Neural progenitor cell (in vitro differentiated cells): ENCODE data around the gene COL24A1. TPM values are rescaled to one million over a fixed set of nuclear protein-coding genes. Genes with fewer than 3 reads are reported as not detected.

Source experiments
- DNase-seq: peaks from one replicate; pipeline ENCODE4 v3.0.0-alpha.2; 2016; ENCODE audit warnings: low spot score
- H2AFZ ChIP-seq: fragments of 200-600 bp; sonication (generic); replicated peaks from 2 replicates; pipeline ENCODE4 v1.6.1; 2016; ENCODE audit warnings: antibody characterized with exemption
- H3F3A ChIP-seq: fragments of 200-600 bp; sonication (generic); 2 replicates; pipeline ENCODE4 v1.6.1; 2016; ENCODE audit warnings: antibody characterized with exemption, low read depth
- H3K27ac ChIP-seq: fragments of 200-600 bp; sonication (generic); 2 replicates; pipeline ENCODE4 v1.5.1; 2016; ENCODE audit warnings: mild to moderate bottlenecking
- H3K27me3 ChIP-seq: fragments of 200-600 bp; sonication (generic); 2 replicates; pipeline ENCODE4 v1.6.1; 2016; ENCODE audit warnings: mild to moderate bottlenecking, moderate library complexity
- H3K36me3 ChIP-seq: fragments of 200-600 bp; sonication (generic); 2 replicates; pipeline ENCODE4 v1.5.1; 2016
- H3K4me1 ChIP-seq: fragments of 200-600 bp; sonication (generic); 2 replicates; pipeline ENCODE4 v1.6.1; 2016; ENCODE audit warnings: mixed run types
- H3K4me2 ChIP-seq: fragments of 200-600 bp; sonication (generic); 2 replicates; pipeline ENCODE4 v1.6.1; 2016
- H3K4me3 ChIP-seq: fragments of 200-600 bp; sonication (generic); 2 replicates; pipeline ENCODE4 v1.5.1; 2016
- H3K79me2 ChIP-seq: fragments of 200-600 bp; sonication (generic); 2 replicates; pipeline ENCODE4 v1.6.1; 2016; ENCODE audit warnings: low read depth
- H3K9ac ChIP-seq: fragments of 200-600 bp; sonication (generic); 2 replicates; pipeline ENCODE4 v1.6.1; 2016
- H3K9me3 ChIP-seq: fragments of 200-600 bp; sonication (generic); 2 replicates; pipeline ENCODE4 v1.5.1; 2016; ENCODE audit warnings: low read depth
- H4K20me1 ChIP-seq: fragments of 200-600 bp; sonication (generic); 2 replicates; pipeline ENCODE4 v1.6.1; 2016; ENCODE audit warnings: low read depth
- H3K27ac Mint-ChIP-seq: 3 replicates; pipeline ENCODE4 v1.8.0; 2021; ENCODE audit warnings: mixed read lengths
- H3K27me3 Mint-ChIP-seq: 2 replicates; pipeline ENCODE4 v1.8.0; 2022; ENCODE audit warnings: low read depth, mild to moderate bottlenecking, inconsistent platforms, moderate library complexity, mixed read lengths; ENCODE audit not compliant: insufficient read depth
- H3K36me3 Mint-ChIP-seq: 3 replicates; pipeline ENCODE4 v1.8.0; 2021; ENCODE audit warnings: mixed read lengths
- H3K4me1 Mint-ChIP-seq: 3 replicates; pipeline ENCODE4 v1.8.0; 2021; ENCODE audit warnings: mixed read lengths
- H3K4me3 Mint-ChIP-seq: 3 replicates; pipeline ENCODE4 v1.8.0; 2021; ENCODE audit warnings: mild to moderate bottlenecking, moderate library complexity, mixed read lengths
- H3K9me3 Mint-ChIP-seq: 3 replicates; pipeline ENCODE4 v1.8.0; 2020; ENCODE audit warnings: mixed read lengths
- EZH2 ChIP-seq: fragments of 200-600 bp; sonication (generic); IDR thresholded peaks from 2 replicates; pipeline ENCODE4 v1.6.1; 2017; ENCODE audit warnings: antibody characterized with exemption, mild to moderate bottlenecking, moderate library complexity
- EZH2phosphoT487 ChIP-seq: fragments of 200-600 bp; sonication (generic); IDR thresholded peaks from 2 replicates; pipeline ENCODE4 v1.6.1; 2017; ENCODE audit warnings: antibody characterized with exemption
- total RNA-seq: library from RNA; depleted of rRNA; stranded (reverse); fragments of >200 nt; gene quantifications from 2 replicates; pipeline ENCODE4 v1.2.3, GENCODE V29; 2015; ENCODE audit warnings: low replicate concordance
- TF ChIP-seq, protein P1 (sequence below): fragments of 200-600 bp; sonication (generic); IDR thresholded peaks from 2 replicates; pipeline ENCODE4 v1.5.1; 2017; ENCODE audit warnings: antibody characterized with exemption, mild to moderate bottlenecking

Gene COL24A1
- total RNA-seq, 1 donor from 2014 or later, result not detected

DNA sequence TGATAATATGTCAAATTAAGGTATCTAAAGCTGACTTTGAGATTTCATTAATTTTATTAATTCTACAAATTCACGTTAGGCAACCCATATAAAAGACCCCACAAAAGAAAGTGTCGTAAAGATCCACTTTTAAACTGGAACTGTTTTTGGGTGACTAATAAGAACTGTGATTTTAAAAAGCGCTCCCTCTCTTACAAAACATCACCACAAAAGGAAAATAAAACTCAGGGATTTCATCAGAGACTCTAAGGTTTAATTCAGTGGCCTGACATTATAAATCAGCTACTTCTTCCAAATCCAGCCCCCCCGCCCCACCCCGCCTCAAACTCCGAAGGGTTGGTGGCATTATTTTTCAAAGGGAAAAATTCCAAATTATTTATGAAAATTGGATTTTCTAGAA lies 2.7 kb downstream of the COL24A1 start:
- H4K20me1 ChIP-seq, result no peaks in the 10 kb centered on the region
- Mint-ChIP-seq H3K36me3 (no peaks in the 10 kb centered on the region), H3K27ac (no peak overlapping the region), H3K9me3 (no peaks in the 10 kb centered on the region), H3K4me1 (peaks cover 20% of the 10 kb centered on the region), H3K27me3 (peaks cover 16% of the 10 kb centered on the region), H3K4me3 (no peak overlapping the region)
- H3F3A ChIP-seq, result peaks cover 8% of the 10 kb centered on the region
- no peaks in the 10 kb centered on the region for H3K9me3 ChIP-seq
- no peak for DNase-seq
- H3K4me3 ChIP-seq, result no peak overlapping the region
- no peak overlapping the region for H3K27ac ChIP-seq
- H2AFZ ChIP-seq, result no peak overlapping the region
- H3K4me2 ChIP-seq, result no peak overlapping the region
- no peaks in the 10 kb centered on the region for H3K79me2 ChIP-seq
- H3K36me3 ChIP-seq, result no peaks in the 10 kb centered on the region
- peaks cover 78% of the 10 kb centered on the region for H3K27me3 ChIP-seq
- peaks cover 18% of the 10 kb centered on the region for H3K4me1 ChIP-seq
- TF ChIP-seq EZH2phosphoT487 (no peak), EZH2 (no peak)
- TF ChIP-seq, protein P1, sequence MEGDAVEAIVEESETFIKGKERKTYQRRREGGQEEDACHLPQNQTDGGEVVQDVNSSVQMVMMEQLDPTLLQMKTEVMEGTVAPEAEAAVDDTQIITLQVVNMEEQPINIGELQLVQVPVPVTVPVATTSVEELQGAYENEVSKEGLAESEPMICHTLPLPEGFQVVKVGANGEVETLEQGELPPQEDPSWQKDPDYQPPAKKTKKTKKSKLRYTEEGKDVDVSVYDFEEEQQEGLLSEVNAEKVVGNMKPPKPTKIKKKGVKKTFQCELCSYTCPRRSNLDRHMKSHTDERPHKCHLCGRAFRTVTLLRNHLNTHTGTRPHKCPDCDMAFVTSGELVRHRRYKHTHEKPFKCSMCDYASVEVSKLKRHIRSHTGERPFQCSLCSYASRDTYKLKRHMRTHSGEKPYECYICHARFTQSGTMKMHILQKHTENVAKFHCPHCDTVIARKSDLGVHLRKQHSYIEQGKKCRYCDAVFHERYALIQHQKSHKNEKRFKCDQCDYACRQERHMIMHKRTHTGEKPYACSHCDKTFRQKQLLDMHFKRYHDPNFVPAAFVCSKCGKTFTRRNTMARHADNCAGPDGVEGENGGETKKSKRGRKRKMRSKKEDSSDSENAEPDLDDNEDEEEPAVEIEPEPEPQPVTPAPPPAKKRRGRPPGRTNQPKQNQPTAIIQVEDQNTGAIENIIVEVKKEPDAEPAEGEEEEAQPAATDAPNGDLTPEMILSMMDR, result no peak
- no peak overlapping the region for H3K9ac ChIP-seq

DNA sequence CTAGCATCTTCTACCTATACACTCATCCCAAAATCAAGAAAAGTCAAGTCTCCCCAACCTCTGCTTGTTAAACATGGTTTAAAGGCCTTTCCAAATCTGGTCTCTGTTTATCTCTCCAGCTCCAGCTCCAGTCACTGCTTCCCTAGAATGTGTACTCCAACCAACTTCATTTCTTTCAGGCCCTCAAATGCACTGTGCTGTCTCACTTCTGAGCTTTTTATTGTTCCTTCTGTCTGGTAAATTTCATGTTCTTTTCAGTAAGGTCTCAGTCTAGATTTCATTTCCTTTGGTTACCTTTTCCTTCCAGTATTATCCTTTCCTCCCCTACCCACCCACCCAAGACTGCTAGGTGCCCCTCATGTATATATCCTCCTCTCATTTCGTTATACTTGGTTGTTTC lies 3.7 kb downstream of the COL24A1 start:
- H4K20me1 ChIP-seq, result no peaks in the 10 kb centered on the region
- H3K4me3 ChIP-seq, result no peak overlapping the region
- Mint-ChIP-seq H3K9me3 (no peaks in the 10 kb centered on the region), H3K27ac (no peak overlapping the region), H3K27me3 (peaks cover 16% of the 10 kb centered on the region), H3K4me3 (no peak overlapping the region), H3K36me3 (no peaks in the 10 kb centered on the region), H3K4me1 (peaks cover 20% of the 10 kb centered on the region)
- peaks cover 18% of the 10 kb centered on the region for H3K4me1 ChIP-seq
- H3K79me2 ChIP-seq, result no peaks in the 10 kb centered on the region
- H3K9me3 ChIP-seq, result no peaks in the 10 kb centered on the region
- H2AFZ ChIP-seq, result no peak overlapping the region
- no peak overlapping the region for H3K27ac ChIP-seq
- H3K9ac ChIP-seq, result no peak overlapping the region
- DNase-seq, result no peak
- no peak overlapping the region for H3K4me2 ChIP-seq
- peaks cover 8% of the 10 kb centered on the region for H3F3A ChIP-seq
- no peaks in the 10 kb centered on the region for H3K36me3 ChIP-seq
- peaks cover 68% of the 10 kb centered on the region for H3K27me3 ChIP-seq
- no peak for TF ChIP-seq EZH2
- TF ChIP-seq, protein P1, result no peak
- TF ChIP-seq EZH2phosphoT487, result no peak

DNA sequence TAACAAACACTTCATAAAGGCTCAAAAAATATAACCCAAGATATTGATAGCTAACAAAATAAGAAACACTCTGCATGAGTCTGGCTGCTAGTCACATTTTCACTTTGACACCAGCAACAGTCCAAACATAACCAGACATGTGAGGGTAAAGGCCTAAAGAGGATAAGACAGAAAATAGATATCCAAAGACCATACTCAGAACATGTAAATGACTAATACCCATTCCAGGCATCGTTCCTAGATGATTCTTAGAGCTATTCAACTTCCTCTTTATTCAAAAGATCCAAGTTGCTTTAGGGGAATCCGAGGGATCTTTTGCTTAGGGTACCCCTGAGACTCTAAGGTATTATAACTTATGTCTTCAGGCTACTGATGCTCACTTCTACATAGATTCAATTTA lies 5.1 kb downstream of the COL24A1 start:
- Histone ChIP-seq H3K9me3 (no peaks in the 10 kb centered on the region), H3K36me3 (no peaks in the 10 kb centered on the region), H4K20me1 (no peaks in the 10 kb centered on the region), H3K27me3 (peaks cover 54% of the 10 kb centered on the region), H3K27ac (no peak overlapping the region), H3K4me3 (no peak overlapping the region), H3F3A (peaks cover under 1% of the 10 kb centered on the region), H2AFZ (no peak overlapping the region), H3K79me2 (no peaks in the 10 kb centered on the region), H3K4me2 (no peak overlapping the region), H3K9ac (no peak overlapping the region), H3K4me1 (peaks cover 16% of the 10 kb centered on the region)
- Mint-ChIP-seq H3K27ac (no peak overlapping the region), H3K4me3 (no peak overlapping the region), H3K27me3 (peaks cover 14% of the 10 kb centered on the region), H3K36me3 (no peaks in the 10 kb centered on the region), H3K9me3 (no peaks in the 10 kb centered on the region), H3K4me1 (peaks cover 14% of the 10 kb centered on the region)
- DNase-seq, result no peak
- TF ChIP-seq EZH2 (no peak), EZH2phosphoT487 (no peak)
- TF ChIP-seq, protein P1, result no peak
